HG02798 (cell line): ENCODE results near the gene TMEM129.
A peak's percentile ranks its signal among the peaks of the same experiment; 100 is the strongest.
"Not testable (repeated sequence)": the region's sequence is repeated elsewhere in the genome, so short reads cannot be mapped to it uniquely, and the experiment has no call there.

Experiments
- ATAC-seq: cut with Tn5 transposase; IDR thresholded peaks from one replicate; pipeline ENCODE4 v1.9.1; 2021; ENCODE audit warnings: mild to moderate bottlenecking; ENCODE audit not compliant: unreplicated experiment, poor library complexity

Gene TMEM129

DNA sequence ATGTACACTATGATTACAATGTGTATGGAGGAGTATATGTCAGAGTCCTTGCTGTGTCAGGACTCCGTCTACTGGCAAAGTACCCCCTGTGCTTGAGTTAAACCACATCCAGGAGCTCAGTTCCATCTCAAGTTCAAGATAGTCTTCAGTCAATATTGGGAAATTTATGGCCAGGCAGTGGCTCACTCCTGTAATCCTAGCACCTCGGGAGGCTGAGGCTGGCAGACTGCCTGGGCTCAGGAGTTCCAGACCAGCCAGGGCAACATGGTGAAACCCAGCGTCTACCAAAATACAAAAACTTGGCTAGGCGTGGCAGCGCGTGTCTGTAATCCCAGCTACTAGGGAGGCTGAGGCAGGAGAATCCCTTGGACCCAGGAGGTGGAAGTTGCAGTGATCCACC is 14.8 kb downstream of the TMEM129 start:
- ATAC-seq = no peak

DNA sequence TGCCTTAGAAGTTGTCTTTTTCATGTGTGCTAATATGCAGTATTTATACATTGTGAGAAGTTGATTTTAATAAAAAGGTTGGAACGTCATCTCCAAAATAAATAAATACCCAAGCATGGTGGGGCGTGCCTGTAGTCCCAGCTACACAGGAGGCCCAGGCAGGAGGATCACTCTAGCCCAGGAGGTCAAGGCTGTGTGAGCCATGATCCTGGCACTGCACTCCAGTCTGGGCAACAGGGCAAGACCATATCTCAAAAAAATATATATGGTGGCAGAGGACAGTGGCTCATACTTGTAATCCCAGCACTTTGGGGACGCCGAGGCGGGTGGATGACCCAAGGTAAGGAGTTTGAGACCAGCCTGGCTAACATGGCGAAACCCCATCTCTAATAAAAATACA is 15.4 kb downstream of the TMEM129 start:
- no peak for ATAC-seq

GRCh38 chr4:1703867-1704266 is 17.3 kb downstream of the TMEM129 start:
- ATAC-seq = no peak

DNA sequence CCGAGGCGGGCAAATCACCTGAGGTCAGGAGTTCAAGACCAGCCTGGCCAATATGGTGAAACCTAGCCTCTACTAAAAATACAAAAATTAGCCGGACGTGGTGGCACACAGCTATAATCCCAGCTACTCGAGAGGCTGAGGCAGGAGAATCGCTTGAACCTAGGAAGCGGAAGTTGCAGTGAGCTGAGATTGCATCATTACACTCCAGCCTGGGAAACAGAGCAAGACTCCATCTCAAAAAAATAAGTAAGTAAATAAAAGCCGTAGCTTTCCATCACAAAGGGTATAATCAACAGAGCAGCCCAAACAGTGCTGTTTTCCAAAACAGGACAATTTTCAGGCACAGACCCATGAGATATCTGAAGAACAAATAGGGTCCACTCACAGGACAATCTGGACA is 19.5 kb downstream of the TMEM129 start:
- not testable (repeated sequence) for ATAC-seq

DNA sequence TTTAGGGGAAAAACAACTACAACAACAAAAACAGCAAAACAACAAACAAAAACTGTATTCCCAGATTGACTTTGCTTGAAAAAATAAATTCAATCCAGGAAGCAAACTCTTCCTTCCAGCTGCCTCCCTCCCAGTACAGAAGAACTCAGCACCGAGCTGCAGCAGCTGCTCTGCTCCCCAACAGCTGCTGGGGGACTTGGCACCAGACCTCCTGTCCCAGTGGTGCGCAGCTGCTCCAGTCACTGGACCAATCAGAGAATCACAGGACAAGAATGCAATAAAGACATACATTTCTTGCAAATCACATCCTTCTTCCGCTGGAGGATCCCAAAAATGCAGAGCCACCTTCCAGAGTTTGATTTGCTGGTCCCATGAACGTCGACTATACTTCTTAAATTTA is 25.2 kb downstream of the TMEM129 start:
- no peak for ATAC-seq

- peak; percentile 74 for ATAC-seq
Observed at GRCh38 chr4:1693131-1693896, 27.8 kb downstream of the TMEM129 start.

GRCh38 chr4:1691737-1692373 is 29.3 kb downstream of the TMEM129 start:
- ATAC-seq = no peak

- ATAC-seq = no peak
Observed at GRCh38 chr4:1690698-1691097, 30.4 kb downstream of the TMEM129 start.

DNA sequence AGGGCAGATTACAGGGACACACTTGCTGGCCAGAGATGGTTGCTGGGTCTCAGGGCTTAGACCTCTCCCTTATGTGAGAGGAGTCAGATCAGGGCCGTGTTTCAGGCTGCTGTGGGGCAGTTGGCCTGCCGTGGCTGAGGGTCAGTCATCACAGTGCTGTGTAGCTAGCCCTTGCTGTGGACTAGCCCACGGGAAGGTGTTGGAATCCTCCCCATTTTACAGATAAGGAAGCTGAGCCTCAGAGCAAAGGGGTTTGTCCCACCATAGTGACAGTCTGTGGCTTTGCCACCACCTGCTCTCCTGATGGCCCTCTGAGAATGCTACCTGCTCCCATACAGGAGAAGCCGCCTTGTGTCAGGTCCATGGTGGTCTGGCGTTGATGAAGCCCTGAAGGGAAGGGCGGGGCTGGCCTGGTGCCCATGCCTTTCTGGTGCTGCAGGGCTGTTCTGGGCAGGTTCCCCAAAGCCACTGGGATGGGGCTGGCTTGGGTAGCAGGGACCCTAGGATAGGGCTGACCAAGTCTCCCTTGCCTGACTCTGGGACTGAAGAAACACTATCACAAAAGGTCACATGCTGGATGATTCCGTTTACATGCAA is 34.6 kb downstream of the TMEM129 start:
- no peak for ATAC-seq

DNA sequence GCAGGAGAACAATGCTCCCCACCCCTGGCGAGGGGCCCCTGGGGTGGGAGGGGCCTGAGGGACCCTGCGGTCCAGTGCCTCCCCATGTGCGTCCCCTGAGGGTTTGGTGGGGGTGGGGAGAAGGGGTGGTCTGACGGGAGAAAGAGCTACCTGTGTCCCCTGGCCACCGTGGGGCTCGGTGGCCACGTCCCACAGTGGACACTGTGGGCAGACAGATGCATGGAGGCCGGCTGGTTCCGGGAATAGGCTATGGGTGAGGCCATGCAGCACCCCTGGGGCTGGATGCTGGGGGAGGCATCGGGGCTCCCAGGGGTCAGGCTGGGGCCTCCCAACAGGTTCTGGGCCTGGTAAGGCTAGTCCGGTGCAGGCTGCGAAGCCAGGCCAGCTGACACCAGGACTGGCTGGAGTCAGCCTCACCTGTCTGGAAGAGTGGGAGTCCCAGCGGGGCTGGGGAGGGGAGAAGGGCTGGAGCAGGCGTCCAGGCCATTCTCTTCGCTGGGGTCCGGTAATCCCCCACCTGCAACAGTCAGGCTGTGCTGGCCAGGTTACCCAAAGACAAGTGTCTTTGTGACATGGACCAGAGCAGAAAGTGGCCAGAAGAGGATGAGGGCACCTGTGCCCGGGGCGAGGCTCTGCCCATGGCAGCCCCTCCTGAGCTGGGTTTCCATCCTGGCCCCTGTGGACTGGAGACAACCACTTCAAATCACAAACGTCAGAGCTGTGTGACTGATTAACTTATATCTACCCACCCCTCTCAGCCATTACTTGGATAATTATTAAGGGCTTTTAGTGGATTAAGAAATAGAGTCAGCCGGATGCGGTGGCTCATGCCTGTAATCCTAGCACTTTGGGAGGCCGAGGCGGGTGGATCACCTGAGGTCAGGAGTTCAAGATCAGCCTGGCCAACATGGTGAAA is 35.6 kb downstream of the TMEM129 start:
- ATAC-seq = no peak

- ATAC-seq = no peak
Observed at GRCh38 chr4:1684506-1685234, 36.5 kb downstream of the TMEM129 start.

DNA sequence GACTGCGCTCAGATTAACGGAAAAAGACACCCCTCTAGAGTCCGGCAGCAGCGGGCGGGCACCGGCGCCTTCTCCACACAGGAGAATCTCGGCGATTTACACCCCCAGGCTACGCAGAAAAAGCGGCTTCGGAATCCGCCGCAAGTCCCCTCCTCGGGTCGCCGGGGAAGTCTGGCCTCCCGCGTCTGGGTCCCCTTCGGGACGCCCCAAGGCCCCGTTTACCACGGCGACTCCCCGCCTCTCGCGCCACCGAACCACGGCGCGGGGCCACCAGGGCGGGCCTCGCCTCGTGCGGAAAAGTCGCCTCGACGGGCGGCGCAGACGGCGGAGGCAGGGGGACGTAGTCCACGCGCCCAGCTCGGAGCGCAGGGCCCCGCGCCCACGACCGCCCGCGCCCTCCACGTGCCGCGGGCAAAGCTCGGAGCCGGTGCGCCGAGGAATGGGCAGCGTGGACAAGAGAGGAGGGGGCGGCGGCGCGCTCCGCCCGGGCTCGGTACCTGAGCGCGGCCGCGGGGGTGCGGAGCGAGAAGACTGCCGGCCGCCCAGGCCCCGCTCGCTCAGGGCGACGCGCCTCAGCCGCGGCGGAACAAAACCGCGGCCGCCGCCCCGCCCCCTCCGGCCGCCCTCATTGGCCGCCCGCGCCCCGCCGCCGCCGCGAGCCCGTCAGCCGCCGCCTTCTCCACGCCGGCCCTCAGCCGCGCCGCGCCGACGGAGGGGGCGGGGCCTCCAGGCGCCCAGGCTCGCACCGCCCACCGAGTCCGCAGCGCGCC is 37.2 kb downstream of the TMEM129 start, which contains the start of gene FAM53A:
Gene FAM53A (minus strand): TSS at position 578 of the 770 bp plus-strand sequence. CDS start 15,572 bp downstream, outside the sequence.
- ATAC-seq = peak; percentile 93

DNA sequence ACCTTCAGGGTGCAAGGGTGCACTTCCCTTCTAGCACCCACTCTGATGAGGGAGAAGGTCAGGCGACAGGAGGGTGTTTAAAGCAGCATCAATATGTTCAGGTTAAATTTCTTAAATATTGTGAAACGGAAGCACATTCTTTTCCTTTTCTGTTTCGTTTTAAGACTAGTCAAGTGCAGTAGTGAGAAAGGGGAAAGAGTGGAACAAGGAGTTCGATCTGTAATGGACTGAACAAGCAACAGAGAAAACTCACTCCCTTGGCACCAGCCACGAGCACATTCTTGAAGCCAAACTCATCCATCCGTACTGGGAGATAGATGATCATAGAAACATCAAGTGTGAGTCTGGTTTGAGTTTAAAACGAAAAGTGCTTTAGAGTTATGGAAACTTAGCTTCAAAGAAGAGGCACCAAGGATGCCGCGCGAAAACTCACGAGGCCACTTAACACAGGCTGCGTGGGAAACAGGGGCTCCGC is 37.8 kb downstream of the TMEM129 start:
- ATAC-seq = no peak

GRCh38 chr4:1682860-1683259 is 38.3 kb downstream of the TMEM129 start:
- no peak for ATAC-seq

- no peak for ATAC-seq
Observed at GRCh38 chr4:1678244-1678643, 42.9 kb downstream of the TMEM129 start.

GRCh38 chr4:1676605-1677525 is 44.3 kb downstream of the TMEM129 start:
- no peak for ATAC-seq

GRCh38 chr4:1675802-1676137 is 45.4 kb downstream of the TMEM129 start:
- no peak for ATAC-seq
